GM19468 (cell line): ENCODE data around the gene GGT6.

Source experiments
- ATAC-seq: cut with Tn5 transposase; IDR thresholded peaks from one replicate; pipeline ENCODE4 v1.9.1; 2021; ENCODE audit warnings: mild to moderate bottlenecking, moderate library complexity, moderate number of reproducible peaks; ENCODE audit not compliant: unreplicated experiment; ENCODE audit errors: extremely low read depth

The GGT6 gene

GRCh38 chr17:4512156-4513112 lies 47.9 kb downstream of the GGT6 start:
- no peak for ATAC-seq

- no peak for ATAC-seq
These were observed 49.0 kb downstream of the GGT6 start for GRCh38 chr17:4511199-4511932.

GRCh38 chr17:4510618-4510941 lies 49.8 kb downstream of the GGT6 start:
- ATAC-seq, result no peak

GRCh38 chr17:4509923-4510617 lies 50.3 kb downstream of the GGT6 start:
- ATAC-seq, result no peak

- ATAC-seq, result no peak
These were observed 51.0 kb downstream of the GGT6 start for GRCh38 chr17:4509401-4509800.

- no peak for ATAC-seq
These were observed 52.2 kb downstream of the GGT6 start for GRCh38 chr17:4508207-4508606.

GRCh38 chr17:4507361-4508111 lies 52.8 kb downstream of the GGT6 start:
- ATAC-seq, result no peak
